HEK293T (cell line): ENCODE data around the gene NBAS.

Experiments used
- BHLHE40 ChIP-seq: fragments of 450-650 bp; IDR thresholded peaks from 2 replicates; pipeline ENCODE4 v1.6.1; 2016; ENCODE audit warnings: mild to moderate bottlenecking, moderate library complexity, borderline replicate concordance
- CTBP1 ChIP-seq: fragments of 450-650 bp; IDR thresholded peaks from 2 replicates; pipeline ENCODE4 v1.6.1; 2016; ENCODE audit warnings: borderline replicate concordance
- FOXK2 ChIP-seq: fragments of 450-650 bp; IDR thresholded peaks from 2 replicates; pipeline ENCODE4 v1.6.1; 2016; ENCODE audit warnings: mild to moderate bottlenecking
- FOXM1 ChIP-seq: fragments of 450-650 bp; IDR thresholded peaks from 2 replicates; pipeline ENCODE4 v1.6.1; 2017; ENCODE audit warnings: mild to moderate bottlenecking, borderline replicate concordance
- HDGF ChIP-seq: fragments of 450-650 bp; IDR thresholded peaks from 2 replicates; pipeline ENCODE4 v1.6.1; 2017; ENCODE audit warnings: antibody characterized with exemption, borderline replicate concordance
- L3MBTL2 ChIP-seq: fragments of 450-650 bp; conservative IDR thresholded peaks from 2 replicates; pipeline ENCODE4 v1.6.1; 2016; ENCODE audit warnings: mild to moderate bottlenecking
- LEF1 ChIP-seq: fragments of 450-650 bp; IDR thresholded peaks from 2 replicates; pipeline ENCODE4 v1.6.1; 2017; ENCODE audit warnings: mild to moderate bottlenecking, borderline replicate concordance
- NFRKB ChIP-seq: fragments of 450-650 bp; IDR thresholded peaks from 2 replicates; pipeline ENCODE4 v1.6.1; 2016; ENCODE audit warnings: mild to moderate bottlenecking, moderate library complexity
- SP1 ChIP-seq: fragments of 450-650 bp; IDR thresholded peaks from 2 replicates; pipeline ENCODE4 v1.6.1; 2017
- SUZ12 ChIP-seq: fragments of 450-650 bp; IDR thresholded peaks from 2 replicates; pipeline ENCODE4 v1.6.1; 2016; ENCODE audit warnings: mild to moderate bottlenecking
- TARDBP ChIP-seq: fragments of 450-650 bp; IDR thresholded peaks from 2 replicates; pipeline ENCODE4 v1.6.1; 2016
- ZNF384 ChIP-seq: fragments of 450-650 bp; IDR thresholded peaks from 2 replicates; pipeline ENCODE4 v1.6.1; 2016

- no peak for TF ChIP-seq FOXM1
- TF ChIP-seq SUZ12, result no peak
- no peak for TF ChIP-seq BHLHE40
- no peak for TF ChIP-seq NFRKB
- no peak for TF ChIP-seq SP1
- TF ChIP-seq CTBP1, result no peak
- no peak for TF ChIP-seq LEF1
- TF ChIP-seq TARDBP, result no peak
- TF ChIP-seq ZNF384, result no peak
- no peak for TF ChIP-seq HDGF
- TF ChIP-seq L3MBTL2, result no peak
- TF ChIP-seq FOXK2, result no peak
Observed at GRCh38 chr2:15577071-15577735, 16.1 kb upstream of the NBAS start.
